HG02981 (cell line): ENCODE measurements around the gene TPO.
"Not testable (repeated sequence)": the region's sequence is repeated elsewhere in the genome, so short reads cannot be mapped to it uniquely, and the experiment has no call there.

Experiments
- ATAC-seq: cut with Tn5 transposase; IDR thresholded peaks from one replicate; pipeline ENCODE4 v1.9.1; 2021; ENCODE audit warnings: mild to moderate bottlenecking, moderate library complexity; ENCODE audit not compliant: unreplicated experiment

TPO gene

DNA sequence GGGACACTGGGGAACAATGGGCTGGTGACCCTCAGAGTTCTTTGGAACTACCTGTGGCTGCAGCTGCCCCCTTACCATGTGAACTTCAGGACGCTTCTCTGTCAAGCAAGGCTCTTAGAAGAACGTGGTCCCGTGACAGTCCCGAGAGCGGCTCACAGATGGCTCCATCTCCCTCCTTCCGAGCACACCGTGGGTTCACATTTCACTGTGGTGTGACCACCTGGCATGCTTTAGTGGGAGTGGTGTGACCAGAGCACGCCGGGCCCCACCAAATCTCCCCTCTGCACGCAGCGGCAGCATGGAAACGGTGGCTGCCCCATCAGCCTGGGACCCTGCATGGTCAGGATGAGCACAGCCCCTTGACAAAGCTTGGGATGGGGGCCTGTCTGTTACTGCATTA, 9.7 kb upstream of the TPO start:
- ATAC-seq: no peak

DNA sequence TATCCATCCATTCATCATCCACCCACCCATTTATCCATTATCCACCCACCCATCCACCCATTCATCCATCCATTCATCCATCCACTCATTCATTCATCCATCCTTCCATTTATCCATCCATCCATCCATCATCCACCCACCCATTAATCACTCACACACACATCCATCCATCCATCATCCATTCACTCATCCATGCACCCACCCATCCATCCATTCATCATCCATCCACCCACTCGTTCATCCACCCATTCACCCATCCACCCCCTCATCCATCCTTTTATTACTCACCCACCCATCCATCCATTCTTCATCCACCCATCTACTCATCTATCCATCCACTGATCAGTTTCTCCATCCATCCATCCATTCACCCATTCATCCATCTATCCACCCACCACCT, 8.1 kb upstream of the TPO start:
- ATAC-seq: no peak

DNA sequence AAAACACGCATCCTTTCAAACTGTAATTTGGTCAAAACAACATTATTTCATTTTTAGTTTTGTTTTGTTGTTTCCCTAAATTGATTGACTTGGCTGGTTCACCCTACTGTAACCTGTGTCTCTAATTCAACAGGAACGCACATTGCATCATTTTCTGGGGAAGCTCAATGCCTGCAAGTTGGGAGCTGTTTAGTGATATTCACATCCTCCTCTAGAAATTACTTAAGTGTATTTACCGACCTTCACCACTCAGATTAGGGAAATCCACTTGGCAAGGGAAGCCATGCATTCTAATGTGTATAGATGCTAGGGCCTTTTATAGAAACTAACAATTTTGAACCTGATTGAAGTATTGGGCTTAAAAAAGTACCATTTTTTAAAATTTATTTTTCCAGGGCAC, 7.3 kb upstream of the TPO start:
- ATAC-seq: no peak

DNA sequence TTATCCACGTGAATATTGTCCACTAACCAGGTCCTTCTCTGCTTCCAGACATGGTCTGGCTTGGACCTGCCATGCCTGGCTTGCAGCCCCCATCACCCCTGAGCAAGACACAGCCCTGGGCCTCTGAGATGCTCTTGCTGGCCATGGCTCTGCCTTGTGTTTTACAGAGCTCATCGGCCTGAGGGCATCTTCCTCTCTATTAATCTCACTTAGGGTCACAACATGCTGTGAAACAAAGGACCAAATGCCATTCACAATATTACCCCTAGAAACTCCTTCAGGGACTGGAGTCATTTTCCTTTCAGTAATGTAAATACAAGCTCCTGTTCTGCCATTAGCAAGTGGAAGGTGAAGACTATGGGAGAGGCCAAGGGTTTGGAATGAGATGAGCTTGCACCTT, 6.8 kb upstream of the TPO start:
- no peak for ATAC-seq

DNA sequence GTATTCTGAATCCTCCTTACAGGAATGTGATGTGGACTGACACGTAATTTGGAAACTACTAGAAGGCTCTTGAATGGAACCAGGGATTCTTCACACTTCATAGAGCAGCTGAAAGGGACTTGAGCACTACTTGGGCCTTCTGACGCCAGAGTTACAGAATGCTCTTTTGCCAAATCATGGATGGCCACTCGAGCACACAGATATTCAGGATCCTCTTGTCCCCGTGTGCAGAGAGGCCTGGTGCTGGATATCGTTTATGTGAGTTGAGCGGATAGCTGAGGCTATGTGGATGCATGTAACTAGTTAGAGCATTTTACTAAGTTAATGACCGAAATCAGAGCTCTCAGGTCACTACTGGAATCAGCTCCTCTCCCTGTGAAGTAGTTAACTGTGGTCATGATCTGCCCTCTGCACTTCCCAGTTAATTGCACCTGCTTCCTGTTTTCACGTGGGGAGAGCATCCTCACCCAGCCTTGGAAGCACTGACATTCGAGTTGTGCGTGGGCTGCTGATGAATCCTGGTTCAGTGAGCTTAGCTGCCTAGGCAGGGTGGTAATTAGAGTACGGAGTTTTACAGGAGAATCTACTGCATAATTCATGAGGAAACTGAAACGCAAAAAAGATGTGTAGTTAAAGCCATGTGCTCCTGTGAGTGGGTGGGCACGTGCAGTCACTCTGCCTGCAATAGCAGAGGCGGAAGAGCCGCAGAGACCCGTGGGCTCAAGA, 5.2 kb upstream of the TPO start:
- no peak for ATAC-seq

DNA sequence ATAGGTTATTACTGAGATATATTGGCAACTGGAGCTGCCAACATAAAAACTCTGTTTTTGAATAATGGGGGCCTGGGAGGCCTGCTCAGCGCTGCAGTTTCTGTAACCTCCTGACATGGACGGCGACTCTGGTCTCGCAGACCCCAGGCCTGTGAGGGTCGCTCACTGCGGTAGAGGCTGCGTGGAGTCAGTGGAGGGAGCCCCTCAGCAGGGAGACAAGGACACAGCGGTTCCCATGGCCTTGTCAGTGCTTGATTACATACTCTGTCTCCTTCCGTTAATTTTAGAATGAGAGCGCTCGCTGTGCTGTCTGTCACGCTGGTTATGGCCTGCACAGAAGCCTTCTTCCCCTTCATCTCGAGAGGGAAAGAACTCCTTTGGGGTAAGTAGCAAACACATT, 858 bp downstream of the TPO start:
- ATAC-seq: no peak

DNA sequence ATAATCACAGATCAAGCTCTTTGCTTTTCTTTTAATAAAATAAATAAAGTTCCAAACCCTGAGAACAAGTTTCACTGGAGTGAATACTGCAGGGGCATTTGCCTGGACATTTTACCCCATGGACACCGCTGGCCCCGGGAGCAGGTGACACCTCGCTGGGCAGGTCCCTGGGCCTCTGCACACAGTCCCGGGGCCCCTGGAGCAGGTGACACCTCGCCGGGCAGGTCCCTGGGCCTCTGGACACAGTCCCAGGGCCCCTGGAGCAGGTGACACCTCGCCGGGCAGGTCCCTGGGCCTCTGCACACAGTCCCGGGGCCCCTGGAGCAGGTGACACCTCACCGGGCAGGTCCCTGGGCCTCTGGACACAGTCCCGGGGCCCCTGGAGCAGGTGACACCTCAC, 1.6 kb downstream of the TPO start:
- not testable (repeated sequence) for ATAC-seq

DNA sequence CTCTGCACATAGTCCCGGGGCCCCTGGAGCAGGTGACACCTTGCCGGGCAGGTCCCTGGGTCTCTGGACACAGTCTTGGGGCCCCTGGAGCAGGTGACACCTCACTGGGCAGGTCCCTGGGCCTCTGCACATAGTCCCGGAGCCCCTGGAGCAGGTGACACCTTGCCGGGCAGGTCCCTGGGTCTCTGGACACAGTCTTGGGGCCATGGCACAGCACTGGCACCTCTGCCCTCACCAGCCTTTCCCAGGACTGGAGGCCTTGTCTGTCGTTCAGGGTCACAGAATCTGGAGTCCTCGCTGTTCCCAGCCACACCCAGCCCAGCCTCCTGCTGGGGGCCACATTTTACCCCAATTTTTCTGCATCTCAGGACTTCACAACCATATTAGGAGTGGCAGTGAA, 2.2 kb downstream of the TPO start:
- no peak for ATAC-seq

DNA sequence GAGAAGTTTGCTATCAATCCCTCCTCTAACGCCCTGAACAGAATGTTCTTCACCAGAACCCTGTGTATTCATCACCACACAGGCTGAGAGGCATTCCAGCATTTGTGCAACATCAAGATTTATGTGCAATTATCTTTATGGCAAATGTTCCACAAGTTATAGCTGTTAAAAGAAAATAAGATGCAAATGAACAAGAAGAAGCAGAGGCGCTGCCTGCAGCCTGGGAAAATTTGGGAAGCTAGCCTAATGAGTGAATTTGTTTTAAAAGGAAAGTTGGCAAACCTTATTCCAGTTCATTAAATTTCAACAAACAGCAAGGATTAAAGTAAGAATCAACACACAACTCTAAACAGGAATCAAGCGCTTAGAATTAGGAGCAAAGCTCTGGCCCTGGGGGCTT, 5.3 kb downstream of the TPO start:
- no peak for ATAC-seq

DNA sequence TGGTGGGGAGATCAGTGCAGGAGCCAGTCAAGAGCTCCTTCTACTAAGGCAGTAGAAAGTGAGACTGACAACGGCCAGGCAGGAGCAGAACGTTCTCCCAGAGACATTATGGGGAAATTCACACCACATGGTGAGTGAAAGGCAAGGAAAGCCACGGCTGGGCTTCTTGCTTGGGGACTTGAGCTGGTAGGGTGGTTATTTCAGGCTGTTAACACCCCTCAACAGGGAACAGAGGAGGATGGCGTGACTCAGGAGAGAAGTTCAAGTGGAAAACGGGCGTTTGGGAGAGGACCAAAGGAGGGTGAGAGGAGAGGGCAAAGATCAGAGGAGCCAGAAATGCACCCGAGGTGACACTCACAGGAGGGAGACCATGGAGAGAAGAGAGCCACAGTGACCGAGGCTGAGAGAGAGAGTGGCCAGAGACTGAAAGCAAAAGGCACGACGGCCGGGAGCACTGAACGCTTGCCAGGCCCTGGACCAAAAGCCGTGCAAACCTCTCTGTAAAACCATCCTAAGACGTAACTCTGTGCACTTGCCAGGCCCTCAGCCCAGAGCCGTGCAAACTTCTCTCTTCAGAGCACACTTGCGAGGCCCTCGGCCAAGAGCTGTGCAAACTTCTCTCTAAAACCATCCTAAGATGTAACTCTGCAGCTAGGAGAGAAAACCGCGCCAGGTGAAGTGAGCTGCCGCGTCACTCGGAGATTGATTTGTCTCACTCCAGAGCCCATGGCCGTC, 7.7 kb downstream of the TPO start:
- no peak for ATAC-seq

DNA sequence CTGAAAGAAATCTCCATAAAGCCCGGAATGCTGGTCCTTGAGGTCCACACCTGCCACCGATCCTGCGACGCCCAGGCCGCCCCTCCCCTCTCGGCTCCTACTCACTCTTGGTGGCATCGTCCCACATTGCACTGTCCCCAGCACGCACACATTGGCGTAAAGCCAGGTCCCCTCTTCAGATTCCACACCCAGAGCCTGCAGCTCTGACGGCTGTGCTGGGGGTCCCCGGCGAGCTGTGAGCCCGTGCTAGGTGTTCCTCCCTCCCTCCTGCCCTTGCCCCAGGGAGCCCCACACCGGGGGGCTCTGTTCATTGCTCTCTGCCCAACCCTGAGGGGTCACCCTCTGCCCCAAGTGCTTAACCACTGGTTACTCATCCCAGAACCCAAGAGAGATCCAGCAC, 8.5 kb downstream of the TPO start:
- ATAC-seq: no peak

DNA sequence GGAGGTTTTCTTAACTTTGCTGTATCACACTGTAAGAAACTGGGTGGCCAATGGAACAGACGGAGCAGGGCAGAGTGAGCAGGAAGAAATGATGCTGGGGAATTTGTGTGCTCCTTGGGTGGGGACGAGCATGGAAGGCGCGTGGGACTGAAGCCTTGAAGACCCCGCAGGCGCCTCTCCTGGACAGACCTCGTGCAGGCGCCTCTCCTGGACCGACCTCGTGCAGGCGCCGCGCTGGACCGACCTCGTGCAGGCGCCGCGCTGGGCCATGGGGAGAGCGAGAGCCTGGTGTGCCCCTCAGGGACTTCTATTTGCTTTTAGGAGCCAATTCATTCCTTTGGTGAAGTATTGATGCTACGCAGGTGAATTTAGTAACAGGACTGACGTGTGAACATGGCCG, 8.9 kb downstream of the TPO start:
- ATAC-seq: no peak

DNA sequence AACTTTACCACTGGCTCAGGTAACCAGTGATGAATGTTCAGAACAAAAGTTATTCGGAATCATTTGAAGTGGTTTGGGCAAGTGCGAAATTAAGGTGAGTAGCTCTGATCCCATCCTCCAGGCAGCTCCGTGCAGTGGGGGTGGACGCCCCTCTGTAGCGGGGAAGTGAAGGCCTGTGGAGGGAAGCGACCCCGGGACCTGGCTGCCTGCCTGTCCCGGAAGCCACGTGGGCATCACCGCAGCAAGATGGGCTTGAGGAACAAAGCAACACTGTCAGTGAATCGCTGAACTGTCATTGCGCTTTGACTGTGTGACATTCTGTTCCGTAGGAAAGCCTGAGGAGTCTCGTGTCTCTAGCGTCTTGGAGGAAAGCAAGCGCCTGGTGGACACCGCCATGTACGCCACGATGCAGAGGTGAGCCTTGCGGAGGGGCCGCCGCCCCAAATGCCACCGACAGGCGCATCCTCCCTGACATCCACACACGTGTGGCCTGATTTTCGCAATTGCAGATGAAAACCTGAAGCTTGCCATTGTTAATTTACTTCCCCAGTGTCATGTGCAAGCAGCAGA, 9.5 kb downstream of the TPO start:
- ATAC-seq: no peak

DNA sequence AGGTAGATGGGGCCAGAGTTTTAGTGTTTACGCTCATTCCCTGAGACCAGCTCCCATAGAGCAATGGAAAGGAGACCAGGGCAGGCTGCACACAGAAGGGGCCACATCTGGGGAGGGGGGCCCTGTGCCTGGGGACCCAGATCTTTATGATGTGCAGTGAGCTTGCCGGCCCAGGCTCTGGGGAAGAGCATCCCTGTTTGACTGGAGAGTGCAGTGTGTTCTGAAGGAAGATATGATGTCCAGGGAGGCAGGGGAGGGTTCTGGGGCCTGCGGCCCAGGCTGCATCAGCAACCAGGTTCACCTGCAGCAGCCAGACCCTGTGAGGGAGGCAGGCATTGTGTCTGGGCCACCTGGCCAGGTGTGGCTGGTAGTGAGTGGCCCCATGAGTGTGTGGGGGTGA, 13.8 kb downstream of the TPO start:
- no peak for ATAC-seq

DNA sequence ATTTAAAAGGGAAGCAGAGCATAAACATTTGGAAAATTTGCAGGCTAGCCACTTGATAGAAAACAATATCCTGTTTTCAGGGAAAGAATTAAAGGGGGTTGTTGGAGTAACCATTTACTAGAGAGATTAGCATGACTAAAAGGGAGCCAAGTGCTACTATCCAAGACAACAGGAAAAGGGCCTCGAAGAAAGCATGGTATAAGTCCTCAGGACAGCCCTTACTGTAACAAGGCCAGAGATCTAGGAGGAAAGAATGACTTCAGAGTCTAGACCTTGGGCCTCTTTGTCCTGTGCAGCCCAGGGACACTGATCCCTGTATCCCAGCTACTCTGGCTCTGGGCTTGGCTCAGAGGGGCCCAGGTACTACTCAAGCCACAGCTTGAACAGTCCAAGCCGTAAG, 16.6 kb downstream of the TPO start:
- ATAC-seq: no peak

DNA sequence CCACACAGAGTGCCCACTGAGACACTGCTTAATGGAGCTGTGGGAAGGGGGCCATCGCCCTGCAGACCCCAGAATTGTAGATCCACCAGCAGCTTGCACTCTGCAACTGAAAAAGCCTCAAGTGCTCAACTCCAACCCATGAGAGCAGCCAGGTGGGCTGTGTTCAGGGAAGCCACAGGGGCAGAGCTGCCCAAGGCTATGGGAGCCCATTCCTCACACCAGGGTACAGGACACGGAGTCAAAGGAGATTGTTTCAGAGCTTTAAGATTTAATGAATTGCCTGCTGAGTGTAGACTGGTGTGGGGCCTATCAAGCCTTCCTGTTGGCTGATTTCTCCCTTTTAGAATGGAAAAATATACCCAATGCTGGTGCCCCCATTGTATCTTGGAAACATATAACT, 17.2 kb downstream of the TPO start:
- ATAC-seq: no peak

DNA sequence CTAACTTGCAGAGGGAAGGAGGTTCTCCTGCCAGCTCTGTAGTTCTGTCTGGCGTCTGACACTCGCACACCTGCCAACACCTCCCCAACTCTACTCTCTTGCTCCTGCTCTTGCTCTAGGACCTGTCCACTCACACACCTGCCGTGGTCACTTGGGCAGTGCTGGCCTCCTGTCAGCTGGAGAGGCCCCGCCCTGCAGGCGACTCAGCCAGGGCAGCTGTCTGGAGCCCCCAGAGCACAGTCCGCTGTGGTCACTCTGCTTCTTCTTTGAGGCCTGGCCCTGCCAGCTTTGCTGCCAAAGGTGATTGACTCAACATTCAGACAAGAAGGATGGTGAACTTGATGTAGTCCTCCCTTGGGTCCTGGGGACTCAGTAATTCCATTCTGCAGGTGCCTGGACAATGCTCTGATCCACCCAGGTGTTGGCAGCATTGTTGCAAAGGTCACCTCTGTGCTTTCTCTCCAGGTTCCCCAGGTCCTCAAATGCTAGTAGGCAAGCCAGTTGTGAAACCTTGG, 18.7 kb downstream of the TPO start:
- ATAC-seq: no peak

DNA sequence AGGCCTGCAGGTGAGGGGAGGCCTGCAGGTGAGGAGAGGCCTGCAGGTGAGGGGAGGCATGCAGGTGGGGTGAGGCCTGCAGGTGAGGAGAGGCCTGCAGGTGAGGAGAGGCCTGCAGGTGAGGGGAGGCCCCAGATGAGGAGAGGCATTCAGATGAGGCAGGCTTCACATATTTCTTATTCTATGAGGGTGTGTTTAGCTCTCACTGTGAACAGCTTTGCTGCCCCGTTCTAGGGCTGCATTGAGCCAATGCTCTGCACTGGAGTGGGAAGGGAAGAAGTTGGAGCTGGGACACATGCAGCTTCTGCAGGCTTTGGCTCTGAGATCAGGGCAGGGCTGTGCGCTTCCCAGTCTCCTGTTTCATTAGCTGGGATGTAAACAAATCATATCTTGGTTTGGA, 19.5 kb downstream of the TPO start:
- ATAC-seq: no peak

DNA sequence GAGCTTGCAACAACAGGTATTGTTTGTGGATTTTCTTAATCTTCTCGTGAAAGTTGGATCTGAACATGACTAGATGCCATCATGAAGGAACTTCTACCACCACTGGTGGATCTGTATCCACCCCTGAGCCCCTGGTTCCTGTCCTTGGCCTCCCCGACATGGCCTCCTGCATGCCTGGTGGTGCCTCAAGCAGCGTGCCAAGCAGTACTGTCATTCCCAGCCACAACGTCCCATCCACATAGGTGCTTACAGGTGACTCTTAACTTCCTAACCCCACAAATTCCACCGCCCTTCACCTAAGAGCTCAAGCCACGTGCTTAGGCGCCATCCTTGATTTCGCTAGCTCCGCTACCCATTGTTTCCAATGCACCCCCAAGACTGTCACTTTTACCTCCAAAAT, 23.1 kb downstream of the TPO start:
- no peak for ATAC-seq

DNA sequence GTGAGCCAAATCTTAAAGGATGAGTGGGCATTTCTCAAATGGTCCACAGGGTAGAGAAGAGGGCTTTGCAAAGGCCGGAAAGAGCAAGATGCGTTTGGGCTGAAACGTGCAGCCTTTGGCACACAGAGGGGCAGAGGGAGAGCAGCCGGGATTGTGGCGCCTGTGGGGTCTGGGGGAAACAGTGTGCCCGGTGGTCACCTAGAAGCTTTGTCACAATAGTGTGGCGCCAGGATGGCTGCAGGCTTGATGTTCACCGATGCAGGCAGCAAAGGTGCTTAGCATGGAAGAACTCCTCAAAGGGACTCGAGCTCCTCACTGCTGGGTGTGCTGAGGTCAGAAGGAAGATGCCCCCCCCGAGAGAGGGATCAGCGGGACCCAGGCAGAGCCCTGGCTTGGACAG, 23.8 kb downstream of the TPO start:
- no peak for ATAC-seq

DNA sequence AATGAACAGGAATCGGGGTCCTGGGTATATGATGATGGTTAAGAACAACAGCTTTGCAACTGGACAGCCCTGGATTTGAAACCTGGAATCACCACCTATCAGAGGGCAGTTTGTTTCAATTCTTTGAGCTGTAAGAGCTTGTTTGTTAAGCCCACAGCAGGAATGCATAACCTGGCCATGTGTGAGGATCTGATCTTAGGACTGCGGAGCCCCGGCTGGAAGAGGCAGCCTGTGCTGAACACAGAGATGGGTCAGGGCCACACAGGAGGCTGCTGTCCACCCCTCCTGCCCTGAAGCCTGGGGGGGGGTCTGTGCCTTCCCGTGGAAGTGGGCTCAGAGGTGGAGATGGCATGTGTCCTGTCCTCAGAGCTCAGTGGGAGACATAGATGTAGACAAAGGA, 24.3 kb downstream of the TPO start:
- no peak for ATAC-seq

DNA sequence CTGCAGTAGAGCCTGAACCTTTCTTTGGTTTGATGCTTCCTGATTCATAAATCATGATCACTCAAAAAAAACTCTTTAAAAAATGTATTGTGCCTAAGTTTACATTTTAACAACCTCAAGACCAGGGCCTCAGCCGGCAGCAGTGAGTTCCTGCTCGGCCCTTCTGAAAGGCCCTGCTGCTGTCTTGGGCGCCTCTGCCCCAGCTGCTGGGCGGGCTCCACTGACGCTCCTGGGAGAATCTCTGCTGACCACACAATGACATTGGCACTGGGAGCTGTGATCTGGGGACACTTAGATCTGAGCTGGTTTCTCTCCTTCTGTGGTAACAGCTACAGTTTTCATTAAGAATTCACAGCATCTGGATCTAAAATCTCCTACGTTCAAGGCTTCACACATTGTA, 25.7 kb downstream of the TPO start:
- no peak for ATAC-seq
